ENCODE results near the gene ANKRD22. TPM values are rescaled to one million over a fixed set of nuclear protein-coding genes. Genes with fewer than 3 reads are reported as not detected.

The ANKRD22 gene
- total and polyA plus RNA-seq, 9 donors = 0.11 to 0.44 (median 0.16) TPM; not detected in 4

- Histone ChIP-seq H3K9me3 (replicated peaks; ENCODE audit: control insufficient read depth, low read depth, low read length) (no peaks in the 10 kb centered on the region), H3K4me3 (ENCODE audit: low read length) (no peak overlapping the region), H3K27me3 (ENCODE audit: control insufficient read depth, insufficient read depth, low read length) (no peaks in the 10 kb centered on the region), H3K36me3 (ENCODE audit: control insufficient read depth, insufficient read depth, low read length) (no peaks in the 10 kb centered on the region), H3K27ac (ENCODE audit: low read length) (no peak overlapping the region), H3K4me1 (ENCODE audit: control insufficient read depth, insufficient read depth, low read length) (no peaks in the 10 kb centered on the region)
- no peak for DNase-seq
- WGBS (ENCODE audit: insufficient coverage) = 67% methylated on average over 3 of the region's 4 CpGs
Measured at GRCh38 chr10:88826388-88826787, 25.3 kb downstream of the ANKRD22 start.

GRCh38 chr10:88820748-88821401 is 30.8 kb downstream of the ANKRD22 start:
- H3K27me3 ChIP-seq (ENCODE audit: control insufficient read depth, insufficient read depth, low read length) = no peaks in the 10 kb centered on the region
- no peak overlapping the region for H3K4me3 ChIP-seq (ENCODE audit: low read length)
- H3K36me3 ChIP-seq (ENCODE audit: control insufficient read depth, insufficient read depth, low read length) = no peaks in the 10 kb centered on the region
- DNase-seq = peak; percentile 92
- no peaks in the 10 kb centered on the region for H3K4me1 ChIP-seq (ENCODE audit: control insufficient read depth, insufficient read depth, low read length)
- no peaks in the 10 kb centered on the region for H3K9me3 ChIP-seq (replicated peaks; ENCODE audit: control insufficient read depth, low read depth, low read length)
- H3K27ac ChIP-seq (ENCODE audit: low read length) = no peak overlapping the region

GRCh38 chr10:88819290-88819689 is 32.4 kb downstream of the ANKRD22 start:
- no CpG with 5 or more reads among the region's 3 CpGs for WGBS (ENCODE audit: insufficient coverage)

GRCh38 chr10:88813200-88813599 is 38.4 kb downstream of the ANKRD22 start:
- no peaks in the 10 kb centered on the region for H3K36me3 ChIP-seq (ENCODE audit: control insufficient read depth, insufficient read depth, low read length)
- 67% methylated on average over 1 of the region's 6 CpGs for WGBS (ENCODE audit: insufficient coverage)
- no peaks in the 10 kb centered on the region for H3K4me1 ChIP-seq (ENCODE audit: control insufficient read depth, insufficient read depth, low read length)
- H3K9me3 ChIP-seq (replicated peaks; ENCODE audit: control insufficient read depth, low read depth, low read length) = no peaks in the 10 kb centered on the region
- no peak overlapping the region for H3K27ac ChIP-seq (ENCODE audit: low read length)
- no peak for DNase-seq
- H3K4me3 ChIP-seq (ENCODE audit: low read length) = no peak overlapping the region
- H3K27me3 ChIP-seq (ENCODE audit: control insufficient read depth, insufficient read depth, low read length) = no peaks in the 10 kb centered on the region

More at GRCh38 chr10:88819290-88819689, 32.4 kb downstream of the ANKRD22 start:
- H3K27me3 ChIP-seq (ENCODE audit: control insufficient read depth, insufficient read depth, low read length) = no peaks in the 10 kb centered on the region
- no peak overlapping the region for H3K27ac ChIP-seq (ENCODE audit: low read length)
- no peaks in the 10 kb centered on the region for H3K36me3 ChIP-seq (ENCODE audit: control insufficient read depth, insufficient read depth, low read length)
- H3K4me1 ChIP-seq (ENCODE audit: control insufficient read depth, insufficient read depth, low read length) = no peaks in the 10 kb centered on the region
- no peak for DNase-seq
- no peaks in the 10 kb centered on the region for H3K9me3 ChIP-seq (replicated peaks; ENCODE audit: control insufficient read depth, low read depth, low read length)
- no peak overlapping the region for H3K4me3 ChIP-seq (ENCODE audit: low read length)

- no CpG with 5 or more reads among the region's 5 CpGs for WGBS (ENCODE audit: insufficient coverage)
- Histone ChIP-seq H3K27ac (ENCODE audit: low read length) (no peak overlapping the region), H3K4me3 (ENCODE audit: low read length) (no peak overlapping the region), H3K27me3 (ENCODE audit: control insufficient read depth, insufficient read depth, low read length) (no peaks in the 10 kb centered on the region), H3K9me3 (replicated peaks; ENCODE audit: control insufficient read depth, low read depth, low read length) (no peaks in the 10 kb centered on the region), H3K36me3 (ENCODE audit: control insufficient read depth, insufficient read depth, low read length) (no peaks in the 10 kb centered on the region), H3K4me1 (ENCODE audit: control insufficient read depth, insufficient read depth, low read length) (no peaks in the 10 kb centered on the region)
- no peak for DNase-seq
Measured at GRCh38 chr10:88810196-88810961, 41.3 kb downstream of the ANKRD22 start.

- Histone ChIP-seq H3K36me3 (ENCODE audit: control insufficient read depth, insufficient read depth, low read length) (no peaks in the 10 kb centered on the region), H3K4me1 (ENCODE audit: control insufficient read depth, insufficient read depth, low read length) (no peaks in the 10 kb centered on the region), H3K9me3 (replicated peaks; ENCODE audit: control insufficient read depth, low read depth, low read length) (no peaks in the 10 kb centered on the region), H3K27me3 (ENCODE audit: control insufficient read depth, insufficient read depth, low read length) (no peaks in the 10 kb centered on the region), H3K27ac (ENCODE audit: low read length) (no peak overlapping the region), H3K4me3 (ENCODE audit: low read length) (no peak overlapping the region)
- no peak for DNase-seq
- 45% methylated on average over 2 of the region's 4 CpGs for WGBS (ENCODE audit: insufficient coverage)
Measured at GRCh38 chr10:88809621-88810020, 42.0 kb downstream of the ANKRD22 start.

- Histone ChIP-seq H3K36me3 (ENCODE audit: control insufficient read depth, insufficient read depth, low read length) (no peaks in the 10 kb centered on the region), H3K4me1 (ENCODE audit: control insufficient read depth, insufficient read depth, low read length) (no peaks in the 10 kb centered on the region), H3K9me3 (replicated peaks; ENCODE audit: control insufficient read depth, low read depth, low read length) (no peaks in the 10 kb centered on the region), H3K4me3 (ENCODE audit: low read length) (no peak overlapping the region), H3K27ac (ENCODE audit: low read length) (no peak overlapping the region), H3K27me3 (ENCODE audit: control insufficient read depth, insufficient read depth, low read length) (no peaks in the 10 kb centered on the region)
- DNase-seq = no peak
- WGBS (ENCODE audit: insufficient coverage) = 82% methylated on average over 3 of the region's 3 CpGs
Measured at GRCh38 chr10:88805924-88806323, 45.7 kb downstream of the ANKRD22 start.

GRCh38 chr10:88805361-88805760 is 46.3 kb downstream of the ANKRD22 start:
- Histone ChIP-seq H3K27me3 (ENCODE audit: control insufficient read depth, insufficient read depth, low read length) (no peaks in the 10 kb centered on the region), H3K27ac (ENCODE audit: low read length) (no peak overlapping the region), H3K36me3 (ENCODE audit: control insufficient read depth, insufficient read depth, low read length) (no peaks in the 10 kb centered on the region), H3K4me3 (ENCODE audit: low read length) (no peak overlapping the region), H3K9me3 (replicated peaks; ENCODE audit: control insufficient read depth, low read depth, low read length) (no peaks in the 10 kb centered on the region), H3K4me1 (ENCODE audit: control insufficient read depth, insufficient read depth, low read length) (no peaks in the 10 kb centered on the region)
- DNase-seq = no peak
- no CpG with 5 or more reads among the region's 2 CpGs for WGBS (ENCODE audit: insufficient coverage)

- 100% methylated on average over 2 of the region's 6 CpGs for WGBS (ENCODE audit: insufficient coverage)
- H3K4me3 ChIP-seq (ENCODE audit: low read length) = no peak overlapping the region
- no peaks in the 10 kb centered on the region for H3K9me3 ChIP-seq (replicated peaks; ENCODE audit: control insufficient read depth, low read depth, low read length)
- H3K27me3 ChIP-seq (ENCODE audit: control insufficient read depth, insufficient read depth, low read length) = no peaks in the 10 kb centered on the region
- no peaks in the 10 kb centered on the region for H3K4me1 ChIP-seq (ENCODE audit: control insufficient read depth, insufficient read depth, low read length)
- H3K36me3 ChIP-seq (ENCODE audit: control insufficient read depth, insufficient read depth, low read length) = no peaks in the 10 kb centered on the region
- DNase-seq = no peak
- H3K27ac ChIP-seq (ENCODE audit: low read length) = no peak overlapping the region
Measured at GRCh38 chr10:88804083-88804812, 47.4 kb downstream of the ANKRD22 start.

GRCh38 chr10:88803641-88804040 is 48.0 kb downstream of the ANKRD22 start:
- H3K9me3 ChIP-seq (replicated peaks; ENCODE audit: control insufficient read depth, low read depth, low read length) = no peaks in the 10 kb centered on the region
- no peak overlapping the region for H3K27ac ChIP-seq (ENCODE audit: low read length)
- no peaks in the 10 kb centered on the region for H3K4me1 ChIP-seq (ENCODE audit: control insufficient read depth, insufficient read depth, low read length)
- no peaks in the 10 kb centered on the region for H3K27me3 ChIP-seq (ENCODE audit: control insufficient read depth, insufficient read depth, low read length)
- no peak for DNase-seq
- no peaks in the 10 kb centered on the region for H3K36me3 ChIP-seq (ENCODE audit: control insufficient read depth, insufficient read depth, low read length)
- no CpG with 5 or more reads among the region's 2 CpGs for WGBS (ENCODE audit: insufficient coverage)
- H3K4me3 ChIP-seq (ENCODE audit: low read length) = no peak overlapping the region

Data from muscle of leg (tissue), 11 donors.